ENCODE results near the gene STAT5B.

DNA sequence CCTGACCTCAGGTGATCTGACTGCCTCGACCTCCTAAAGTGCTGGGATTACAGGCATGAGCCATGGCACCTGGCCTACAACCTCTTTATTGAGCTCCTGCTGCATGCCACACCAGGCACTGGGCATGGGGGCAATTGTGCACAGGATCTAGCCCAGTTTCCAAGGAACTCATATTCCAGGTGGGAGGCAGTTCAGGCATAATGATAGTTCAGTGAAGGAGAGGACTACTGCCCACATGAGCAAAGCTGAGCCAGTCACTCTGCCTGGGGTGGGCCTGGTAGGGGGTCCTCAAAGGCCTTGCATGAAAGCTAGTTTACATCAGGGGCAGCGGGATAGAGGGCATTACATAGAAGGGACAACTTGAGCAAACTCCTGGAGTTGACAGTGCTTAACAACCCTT is 88.4 kb downstream of the STAT5B start:
- TF ChIP-seq, protein P1, sequence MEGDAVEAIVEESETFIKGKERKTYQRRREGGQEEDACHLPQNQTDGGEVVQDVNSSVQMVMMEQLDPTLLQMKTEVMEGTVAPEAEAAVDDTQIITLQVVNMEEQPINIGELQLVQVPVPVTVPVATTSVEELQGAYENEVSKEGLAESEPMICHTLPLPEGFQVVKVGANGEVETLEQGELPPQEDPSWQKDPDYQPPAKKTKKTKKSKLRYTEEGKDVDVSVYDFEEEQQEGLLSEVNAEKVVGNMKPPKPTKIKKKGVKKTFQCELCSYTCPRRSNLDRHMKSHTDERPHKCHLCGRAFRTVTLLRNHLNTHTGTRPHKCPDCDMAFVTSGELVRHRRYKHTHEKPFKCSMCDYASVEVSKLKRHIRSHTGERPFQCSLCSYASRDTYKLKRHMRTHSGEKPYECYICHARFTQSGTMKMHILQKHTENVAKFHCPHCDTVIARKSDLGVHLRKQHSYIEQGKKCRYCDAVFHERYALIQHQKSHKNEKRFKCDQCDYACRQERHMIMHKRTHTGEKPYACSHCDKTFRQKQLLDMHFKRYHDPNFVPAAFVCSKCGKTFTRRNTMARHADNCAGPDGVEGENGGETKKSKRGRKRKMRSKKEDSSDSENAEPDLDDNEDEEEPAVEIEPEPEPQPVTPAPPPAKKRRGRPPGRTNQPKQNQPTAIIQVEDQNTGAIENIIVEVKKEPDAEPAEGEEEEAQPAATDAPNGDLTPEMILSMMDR (optimal IDR thresholded peaks at IDR 0.05 in 1 of 3, IDR thresholded peaks at IDR 0.05 in 1 of 3, conservative IDR thresholded peaks at IDR 0.05 in 1 of 3; ENCODE audit: extremely low read depth in 1 of 3, insufficient read depth in 2 of 3, low read length in 3 of 3) = no peak
- no peak for TF ChIP-seq EZH2 (IDR thresholded peaks at IDR 0.05; ENCODE audit: low read length)

All from keratinocyte (primary cell).